ENCODE results near the gene WWC2. TPM values are rescaled to one million over a fixed set of nuclear protein-coding genes. Genes with fewer than 3 reads are reported as not detected.

Gene WWC2
- total and polyA plus RNA-seq, 2 experiments from 2014 or later, result 50.5 to 74.2 TPM

DNA sequence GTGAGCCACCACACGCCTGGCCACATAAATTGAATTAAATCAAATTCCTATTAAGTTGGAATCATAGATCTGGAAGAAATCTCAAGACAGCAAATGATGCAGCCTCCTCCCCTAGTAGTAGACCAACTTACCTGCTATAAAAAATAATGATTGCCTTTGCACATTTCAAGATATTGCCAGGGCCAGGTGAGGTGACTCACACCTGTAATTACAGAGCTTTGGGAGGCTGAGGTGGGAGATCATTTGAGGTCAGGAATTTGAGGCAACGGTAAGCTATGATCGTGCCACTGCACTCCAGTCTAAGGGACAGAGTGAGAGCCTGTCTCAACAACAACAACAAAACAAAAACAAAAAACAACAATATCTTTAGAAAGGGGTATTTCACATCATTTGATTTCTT is 17.0 kb upstream of the WWC2 start:
- Histone ChIP-seq H3K4me2 (no peak overlapping the region), H3K36me3 (ENCODE audit: insufficient read depth) (no peaks in the 10 kb centered on the region), H3K4me3 (no peak overlapping the region), H3K4me1 (ENCODE audit: insufficient read depth) (peaks cover 7% of the 10 kb centered on the region), H4K20me1 (replicated peaks; ENCODE audit: insufficient read depth) (no peaks in the 10 kb centered on the region), H3K27me3 (ENCODE audit: insufficient read depth) (no peaks in the 10 kb centered on the region), H3K27ac (ENCODE audit: low read depth) (no peak overlapping the region), H3K79me2 (replicated peaks; ENCODE audit: insufficient read depth) (no peaks in the 10 kb centered on the region), H2AFZ (no peak overlapping the region), H3K9me2 (ENCODE audit: insufficient read depth) (no peaks in the 10 kb centered on the region), H3F3A (replicated peaks; ENCODE audit: low read depth) (no peaks in the 10 kb centered on the region)
- H3K27ac Mint-ChIP-seq, result no peak overlapping the region
- DNase-seq (ENCODE audit: low spot score) (no peak), ATAC-seq (no peak)
- no peak overlapping the region for H3K4me3 Mint-ChIP-seq
- peaks cover 14% of the 10 kb centered on the region for H3K4me1 Mint-ChIP-seq
- H3K36me3 Mint-ChIP-seq (ENCODE audit: low read depth), result no peaks in the 10 kb centered on the region
- no peak for TF ChIP-seq ETS1 (IDR thresholded peaks at IDR 0.05)
- TF ChIP-seq, protein P1, sequence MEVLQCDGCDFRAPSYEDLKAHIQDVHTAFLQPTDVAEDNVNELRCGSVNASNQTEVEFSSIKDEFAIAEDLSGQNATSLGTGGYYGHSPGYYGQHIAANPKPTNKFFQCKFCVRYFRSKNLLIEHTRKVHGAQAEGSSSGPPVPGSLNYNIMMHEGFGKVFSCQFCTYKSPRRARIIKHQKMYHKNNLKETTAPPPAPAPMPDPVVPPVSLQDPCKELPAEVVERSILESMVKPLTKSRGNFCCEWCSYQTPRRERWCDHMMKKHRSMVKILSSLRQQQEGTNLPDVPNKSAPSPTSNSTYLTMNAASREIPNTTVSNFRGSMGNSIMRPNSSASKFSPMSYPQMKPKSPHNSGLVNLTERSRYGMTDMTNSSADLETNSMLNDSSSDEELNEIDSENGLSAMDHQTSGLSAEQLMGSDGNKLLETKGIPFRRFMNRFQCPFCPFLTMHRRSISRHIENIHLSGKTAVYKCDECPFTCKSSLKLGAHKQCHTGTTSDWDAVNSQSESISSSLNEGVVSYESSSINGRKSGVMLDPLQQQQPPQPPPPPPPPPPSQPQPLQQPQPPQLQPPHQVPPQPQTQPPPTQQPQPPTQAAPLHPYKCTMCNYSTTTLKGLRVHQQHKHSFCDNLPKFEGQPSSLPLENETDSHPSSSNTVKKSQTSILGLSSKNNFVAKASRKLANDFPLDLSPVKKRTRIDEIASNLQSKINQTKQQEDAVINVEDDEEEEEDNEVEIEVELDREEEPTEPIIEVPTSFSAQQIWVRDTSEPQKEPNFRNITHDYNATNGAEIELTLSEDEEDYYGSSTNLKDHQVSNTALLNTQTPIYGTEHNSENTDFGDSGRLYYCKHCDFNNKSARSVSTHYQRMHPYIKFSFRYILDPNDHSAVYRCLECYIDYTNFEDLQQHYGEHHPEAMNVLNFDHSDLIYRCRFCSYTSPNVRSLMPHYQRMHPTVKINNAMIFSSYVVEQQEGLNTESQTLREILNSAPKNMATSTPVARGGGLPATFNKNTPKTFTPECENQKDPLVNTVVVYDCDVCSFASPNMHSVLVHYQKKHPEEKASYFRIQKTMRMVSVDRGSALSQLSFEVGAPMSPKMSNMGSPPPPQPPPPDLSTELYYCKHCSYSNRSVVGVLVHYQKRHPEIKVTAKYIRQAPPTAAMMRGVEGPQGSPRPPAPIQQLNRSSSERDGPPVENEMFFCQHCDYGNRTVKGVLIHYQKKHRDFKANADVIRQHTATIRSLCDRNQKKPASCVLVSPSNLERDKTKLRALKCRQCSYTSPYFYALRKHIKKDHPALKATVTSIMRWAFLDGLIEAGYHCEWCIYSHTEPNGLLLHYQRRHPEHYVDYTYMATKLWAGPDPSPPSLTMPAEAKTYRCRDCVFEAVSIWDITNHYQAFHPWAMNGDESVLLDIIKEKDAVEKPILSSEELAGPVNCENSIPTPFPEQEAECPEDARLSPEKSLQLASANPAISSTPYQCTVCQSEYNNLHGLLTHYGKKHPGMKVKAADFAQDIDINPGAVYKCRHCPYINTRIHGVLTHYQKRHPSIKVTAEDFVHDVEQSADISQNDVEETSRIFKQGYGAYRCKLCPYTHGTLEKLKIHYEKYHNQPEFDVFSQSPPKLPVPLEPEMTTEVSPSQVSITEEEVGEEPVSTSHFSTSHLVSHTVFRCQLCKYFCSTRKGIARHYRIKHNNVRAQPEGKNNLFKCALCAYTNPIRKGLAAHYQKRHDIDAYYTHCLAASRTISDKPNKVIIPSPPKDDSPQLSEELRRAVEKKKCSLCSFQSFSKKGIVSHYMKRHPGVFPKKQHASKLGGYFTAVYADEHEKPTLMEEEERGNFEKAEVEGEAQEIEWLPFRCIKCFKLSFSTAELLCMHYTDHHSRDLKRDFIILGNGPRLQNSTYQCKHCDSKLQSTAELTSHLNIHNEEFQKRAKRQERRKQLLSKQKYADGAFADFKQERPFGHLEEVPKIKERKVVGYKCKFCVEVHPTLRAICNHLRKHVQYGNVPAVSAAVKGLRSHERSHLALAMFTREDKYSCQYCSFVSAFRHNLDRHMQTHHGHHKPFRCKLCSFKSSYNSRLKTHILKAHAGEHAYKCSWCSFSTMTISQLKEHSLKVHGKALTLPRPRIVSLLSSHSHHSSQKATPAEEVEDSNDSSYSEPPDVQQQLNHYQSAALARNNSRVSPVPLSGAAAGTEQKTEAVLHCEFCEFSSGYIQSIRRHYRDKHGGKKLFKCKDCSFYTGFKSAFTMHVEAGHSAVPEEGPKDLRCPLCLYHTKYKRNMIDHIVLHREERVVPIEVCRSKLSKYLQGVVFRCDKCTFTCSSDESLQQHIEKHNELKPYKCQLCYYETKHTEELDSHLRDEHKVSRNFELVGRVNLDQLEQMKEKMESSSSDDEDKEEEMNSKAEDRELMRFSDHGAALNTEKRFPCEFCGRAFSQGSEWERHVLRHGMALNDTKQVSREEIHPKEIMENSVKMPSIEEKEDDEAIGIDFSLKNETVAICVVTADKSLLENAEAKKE (CRISPR knock-in tag; IDR thresholded peaks at IDR 0.05), result no peak
- no peak for TF ChIP-seq ZNF114 (CRISPR knock-in tag; IDR thresholded peaks at IDR 0.05)
- TF ChIP-seq JUNB (IDR thresholded peaks at IDR 0.05; ENCODE audit: unreplicated experiment), result no peak
- no peak for TF ChIP-seq NANOG (IDR thresholded peaks at IDR 0.05; ENCODE audit: borderline replicate concordance)
- no peak for TF ChIP-seq EZH2 (IDR thresholded peaks at IDR 0.05; ENCODE audit: low read depth, unreplicated experiment)
- no peak for TF ChIP-seq ZNF331 (CRISPR knock-in tag; IDR thresholded peaks at IDR 0.05; ENCODE audit: low read depth)
- no peak for TF ChIP-seq CREB1 (CRISPR knock-in tag; IDR thresholded peaks at IDR 0.05; ENCODE audit: low read depth)
- TF ChIP-seq, protein P2, sequence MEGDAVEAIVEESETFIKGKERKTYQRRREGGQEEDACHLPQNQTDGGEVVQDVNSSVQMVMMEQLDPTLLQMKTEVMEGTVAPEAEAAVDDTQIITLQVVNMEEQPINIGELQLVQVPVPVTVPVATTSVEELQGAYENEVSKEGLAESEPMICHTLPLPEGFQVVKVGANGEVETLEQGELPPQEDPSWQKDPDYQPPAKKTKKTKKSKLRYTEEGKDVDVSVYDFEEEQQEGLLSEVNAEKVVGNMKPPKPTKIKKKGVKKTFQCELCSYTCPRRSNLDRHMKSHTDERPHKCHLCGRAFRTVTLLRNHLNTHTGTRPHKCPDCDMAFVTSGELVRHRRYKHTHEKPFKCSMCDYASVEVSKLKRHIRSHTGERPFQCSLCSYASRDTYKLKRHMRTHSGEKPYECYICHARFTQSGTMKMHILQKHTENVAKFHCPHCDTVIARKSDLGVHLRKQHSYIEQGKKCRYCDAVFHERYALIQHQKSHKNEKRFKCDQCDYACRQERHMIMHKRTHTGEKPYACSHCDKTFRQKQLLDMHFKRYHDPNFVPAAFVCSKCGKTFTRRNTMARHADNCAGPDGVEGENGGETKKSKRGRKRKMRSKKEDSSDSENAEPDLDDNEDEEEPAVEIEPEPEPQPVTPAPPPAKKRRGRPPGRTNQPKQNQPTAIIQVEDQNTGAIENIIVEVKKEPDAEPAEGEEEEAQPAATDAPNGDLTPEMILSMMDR (conservative IDR thresholded peaks at IDR 0.05; ENCODE audit: low read depth in 2 of 2), result no peak
- TF ChIP-seq POLR2AphosphoS5 (IDR thresholded peaks at IDR 0.05; ENCODE audit: low read depth), result no peak
- no peak for TF ChIP-seq STAT1 (IDR thresholded peaks at IDR 0.05; ENCODE audit: unreplicated experiment)
- no peak for TF ChIP-seq EZH2phosphoT487 (IDR thresholded peaks at IDR 0.05; ENCODE audit: unreplicated experiment)
- no peaks in the 10 kb centered on the region for H3K9me3 Mint-ChIP-seq
- peaks cover 6% of the 10 kb centered on the region for H3K27me3 Mint-ChIP-seq (ENCODE audit: insufficient read depth, low read depth, poor library complexity)
